ENCODE results near the gene CCDC88B.

Gene CCDC88B

GRCh38 chr11:64383580-64383979 is 43.6 kb downstream of the CCDC88B start:
- Histone ChIP-seq H3K27me3 (replicated peaks; ENCODE audit: control insufficient read depth, insufficient read depth, low read length, poor library complexity, severe bottlenecking) (peaks cover 3% of the 10 kb centered on the region), H3K9me3 (ENCODE audit: control insufficient read depth, low read length) (no peaks in the 10 kb centered on the region), H3K4me3 (ENCODE audit: insufficient read depth, low read depth, low read length, poor library complexity, severe bottlenecking) (no peak overlapping the region), H3K36me3 (ENCODE audit: control insufficient read depth, insufficient read depth, low read length) (no peaks in the 10 kb centered on the region), H3K4me1 (ENCODE audit: control insufficient read depth, insufficient read depth, low read length, poor library complexity, severe bottlenecking) (no peaks in the 10 kb centered on the region), H3K27ac (ENCODE audit: insufficient read depth, low read length, poor library complexity, severe bottlenecking) (no peak overlapping the region)
- no peak for DNase-seq

- Histone ChIP-seq H3K36me3 (ENCODE audit: control insufficient read depth, insufficient read depth, low read length) (no peaks in the 10 kb centered on the region), H3K4me3 (ENCODE audit: insufficient read depth, low read depth, low read length, poor library complexity, severe bottlenecking) (no peak overlapping the region), H3K27me3 (replicated peaks; ENCODE audit: control insufficient read depth, insufficient read depth, low read length, poor library complexity, severe bottlenecking) (peaks cover 3% of the 10 kb centered on the region), H3K9me3 (ENCODE audit: control insufficient read depth, low read length) (no peaks in the 10 kb centered on the region), H3K27ac (ENCODE audit: insufficient read depth, low read length, poor library complexity, severe bottlenecking) (no peak overlapping the region), H3K4me1 (ENCODE audit: control insufficient read depth, insufficient read depth, low read length, poor library complexity, severe bottlenecking) (no peaks in the 10 kb centered on the region)
- no peak for DNase-seq
These were observed 44.2 kb downstream of the CCDC88B start for GRCh38 chr11:64384028-64384737.

- H3K27ac ChIP-seq (ENCODE audit: insufficient read depth, low read length, poor library complexity, severe bottlenecking), result no peak overlapping the region
- peaks cover 3% of the 10 kb centered on the region for H3K27me3 ChIP-seq (replicated peaks; ENCODE audit: control insufficient read depth, insufficient read depth, low read length, poor library complexity, severe bottlenecking)
- no peak overlapping the region for H3K4me3 ChIP-seq (ENCODE audit: insufficient read depth, low read depth, low read length, poor library complexity, severe bottlenecking)
- no peaks in the 10 kb centered on the region for H3K9me3 ChIP-seq (ENCODE audit: control insufficient read depth, low read length)
- no peaks in the 10 kb centered on the region for H3K36me3 ChIP-seq (ENCODE audit: control insufficient read depth, insufficient read depth, low read length)
- H3K4me1 ChIP-seq (ENCODE audit: control insufficient read depth, insufficient read depth, low read length, poor library complexity, severe bottlenecking), result no peaks in the 10 kb centered on the region
- no peak for DNase-seq
These were observed 45.3 kb downstream of the CCDC88B start for GRCh38 chr11:64384981-64385944.

- Histone ChIP-seq H3K4me3 (ENCODE audit: insufficient read depth, low read depth, low read length, poor library complexity, severe bottlenecking) (no peak overlapping the region), H3K27me3 (replicated peaks; ENCODE audit: control insufficient read depth, insufficient read depth, low read length, poor library complexity, severe bottlenecking) (peaks cover 3% of the 10 kb centered on the region), H3K4me1 (ENCODE audit: control insufficient read depth, insufficient read depth, low read length, poor library complexity, severe bottlenecking) (peaks cover 3% of the 10 kb centered on the region), H3K36me3 (ENCODE audit: control insufficient read depth, insufficient read depth, low read length) (no peaks in the 10 kb centered on the region), H3K27ac (ENCODE audit: insufficient read depth, low read length, poor library complexity, severe bottlenecking) (no peak overlapping the region), H3K9me3 (ENCODE audit: control insufficient read depth, low read length) (no peaks in the 10 kb centered on the region)
- no peak for DNase-seq
These were observed 46.1 kb downstream of the CCDC88B start for GRCh38 chr11:64385945-64386704.

- no peak overlapping the region for H3K4me3 ChIP-seq (ENCODE audit: insufficient read depth, low read depth, low read length, poor library complexity, severe bottlenecking)
- peaks cover 3% of the 10 kb centered on the region for H3K27me3 ChIP-seq (replicated peaks; ENCODE audit: control insufficient read depth, insufficient read depth, low read length, poor library complexity, severe bottlenecking)
- no peaks in the 10 kb centered on the region for H3K9me3 ChIP-seq (ENCODE audit: control insufficient read depth, low read length)
- no peak overlapping the region for H3K27ac ChIP-seq (ENCODE audit: insufficient read depth, low read length, poor library complexity, severe bottlenecking)
- H3K4me1 ChIP-seq (ENCODE audit: control insufficient read depth, insufficient read depth, low read length, poor library complexity, severe bottlenecking), result peaks cover 7% of the 10 kb centered on the region
- DNase-seq, result no peak
- no peaks in the 10 kb centered on the region for H3K36me3 ChIP-seq (ENCODE audit: control insufficient read depth, insufficient read depth, low read length)
These were observed 47.9 kb downstream of the CCDC88B start for GRCh38 chr11:64387916-64388315.

- peaks cover 7% of the 10 kb centered on the region for H3K4me1 ChIP-seq (ENCODE audit: control insufficient read depth, insufficient read depth, low read length, poor library complexity, severe bottlenecking)
These were observed 48.9 kb downstream of the CCDC88B start for GRCh38 chr11:64388894-64389293.

GRCh38 chr11:64389851-64390250 is 49.8 kb downstream of the CCDC88B start:
- H3K4me3 ChIP-seq (ENCODE audit: insufficient read depth, low read depth, low read length, poor library complexity, severe bottlenecking), result no peak overlapping the region
- no peaks in the 10 kb centered on the region for H3K9me3 ChIP-seq (ENCODE audit: control insufficient read depth, low read length)
- H3K36me3 ChIP-seq (ENCODE audit: control insufficient read depth, insufficient read depth, low read length), result no peaks in the 10 kb centered on the region
- no peak overlapping the region for H3K27ac ChIP-seq (ENCODE audit: insufficient read depth, low read length, poor library complexity, severe bottlenecking)
- no peak for DNase-seq
- peaks cover 7% of the 10 kb centered on the region for H3K4me1 ChIP-seq (ENCODE audit: control insufficient read depth, insufficient read depth, low read length, poor library complexity, severe bottlenecking)
- no peaks in the 10 kb centered on the region for H3K27me3 ChIP-seq (replicated peaks; ENCODE audit: control insufficient read depth, insufficient read depth, low read length, poor library complexity, severe bottlenecking)

More at GRCh38 chr11:64388894-64389293, 48.9 kb downstream of the CCDC88B start:
- H3K27me3 ChIP-seq (replicated peaks; ENCODE audit: control insufficient read depth, insufficient read depth, low read length, poor library complexity, severe bottlenecking), result no peaks in the 10 kb centered on the region
- H3K27ac ChIP-seq (ENCODE audit: insufficient read depth, low read length, poor library complexity, severe bottlenecking), result no peak overlapping the region
- H3K4me3 ChIP-seq (ENCODE audit: insufficient read depth, low read depth, low read length, poor library complexity, severe bottlenecking), result no peak overlapping the region
- no peaks in the 10 kb centered on the region for H3K36me3 ChIP-seq (ENCODE audit: control insufficient read depth, insufficient read depth, low read length)
- H3K9me3 ChIP-seq (ENCODE audit: control insufficient read depth, low read length), result no peaks in the 10 kb centered on the region
- no peak for DNase-seq

GRCh38 chr11:64390558-64390957 is 50.6 kb downstream of the CCDC88B start:
- no peaks in the 10 kb centered on the region for H3K9me3 ChIP-seq (ENCODE audit: control insufficient read depth, low read length)
- H3K27ac ChIP-seq (ENCODE audit: insufficient read depth, low read length, poor library complexity, severe bottlenecking), result no peak overlapping the region
- DNase-seq, result no peak
- peaks cover 7% of the 10 kb centered on the region for H3K4me1 ChIP-seq (ENCODE audit: control insufficient read depth, insufficient read depth, low read length, poor library complexity, severe bottlenecking)
- no peaks in the 10 kb centered on the region for H3K27me3 ChIP-seq (replicated peaks; ENCODE audit: control insufficient read depth, insufficient read depth, low read length, poor library complexity, severe bottlenecking)
- H3K4me3 ChIP-seq (ENCODE audit: insufficient read depth, low read depth, low read length, poor library complexity, severe bottlenecking), result no peak overlapping the region
- no peaks in the 10 kb centered on the region for H3K36me3 ChIP-seq (ENCODE audit: control insufficient read depth, insufficient read depth, low read length)

GRCh38 chr11:64391839-64392238 is 51.8 kb downstream of the CCDC88B start:
- DNase-seq, result no peak
- Histone ChIP-seq H3K36me3 (ENCODE audit: control insufficient read depth, insufficient read depth, low read length) (no peaks in the 10 kb centered on the region), H3K9me3 (ENCODE audit: control insufficient read depth, low read length) (no peaks in the 10 kb centered on the region), H3K27me3 (replicated peaks; ENCODE audit: control insufficient read depth, insufficient read depth, low read length, poor library complexity, severe bottlenecking) (no peaks in the 10 kb centered on the region), H3K4me1 (ENCODE audit: control insufficient read depth, insufficient read depth, low read length, poor library complexity, severe bottlenecking) (peaks cover 7% of the 10 kb centered on the region), H3K4me3 (ENCODE audit: insufficient read depth, low read depth, low read length, poor library complexity, severe bottlenecking) (no peak overlapping the region), H3K27ac (ENCODE audit: insufficient read depth, low read length, poor library complexity, severe bottlenecking) (no peak overlapping the region)
